SH-SY5Y (cell line): ENCODE measurements around the gene TRIO.

Experiments
- GATA2 ChIP-seq: IDR thresholded peaks from 2 replicates; pipeline ENCODE4 v1.6.1; 2011; ENCODE audit warnings: mild to moderate bottlenecking, low read depth, low read length
- GATA3 ChIP-seq: IDR thresholded peaks from 2 replicates; pipeline ENCODE4 v1.6.1; 2011; ENCODE audit warnings: low read depth, mild to moderate bottlenecking, low read length, moderate library complexity

TRIO gene

GRCh38 chr5:14319102-14319501 lies 176.0 kb downstream of the TRIO start:
- TF ChIP-seq GATA2: no peak
- no peak for TF ChIP-seq GATA3

- TF ChIP-seq GATA2 (no peak), GATA3 (no peak)
Measured at GRCh38 chr5:14321936-14322335, 178.8 kb downstream of the TRIO start.

GRCh38 chr5:14322437-14323187 lies 179.5 kb downstream of the TRIO start:
- no peak for TF ChIP-seq GATA3
- TF ChIP-seq GATA2: no peak

- TF ChIP-seq GATA2 (no peak), GATA3 (no peak)
Measured at GRCh38 chr5:14323466-14323865, 180.3 kb downstream of the TRIO start.

DNA sequence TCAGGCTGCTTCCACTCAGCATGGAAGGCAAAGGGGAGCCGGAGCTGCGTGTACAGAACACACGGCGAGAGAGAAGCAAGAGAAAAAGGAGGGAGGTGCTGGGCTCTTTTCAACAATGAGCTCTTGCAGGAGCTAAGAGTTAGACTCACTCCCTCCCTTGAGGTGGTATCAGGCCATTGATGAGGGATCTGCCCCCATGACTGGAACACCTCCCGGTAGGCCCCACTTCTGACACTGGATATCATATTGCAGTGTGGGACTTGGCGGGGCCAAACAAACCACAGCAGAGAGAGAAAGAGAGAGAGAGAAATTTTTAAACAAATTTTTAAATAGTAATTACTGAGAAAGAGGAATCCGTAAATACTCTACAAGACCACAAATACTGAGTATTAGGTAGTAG lies 182.2 kb downstream of the TRIO start:
- no peak for TF ChIP-seq GATA2

GRCh38 chr5:14326035-14326903 lies 183.1 kb downstream of the TRIO start:
- TF ChIP-seq GATA2 (no peak; the same call in 1 of the 2 replicates), GATA3 (no peak)

DNA sequence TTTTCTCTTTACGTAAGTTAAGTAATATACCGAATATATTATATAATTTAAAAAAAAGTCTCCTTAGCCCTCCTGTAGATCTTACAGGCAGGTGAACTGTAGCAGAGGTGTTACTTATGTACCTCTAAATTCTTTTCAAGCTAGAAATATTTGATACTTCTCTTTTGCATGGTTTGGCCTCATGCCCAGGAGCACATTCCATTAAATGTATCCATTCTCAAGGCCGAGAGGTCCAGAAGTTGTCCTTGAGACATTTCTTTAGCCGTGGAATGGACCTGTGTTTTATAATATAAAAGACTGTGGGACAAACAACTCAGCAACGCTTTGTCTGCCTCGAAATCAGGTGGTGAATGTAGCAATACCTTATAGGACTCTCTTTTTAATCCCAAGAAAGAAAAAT lies 184.5 kb downstream of the TRIO start:
- no peak for TF ChIP-seq GATA2
- TF ChIP-seq GATA3: no peak

DNA sequence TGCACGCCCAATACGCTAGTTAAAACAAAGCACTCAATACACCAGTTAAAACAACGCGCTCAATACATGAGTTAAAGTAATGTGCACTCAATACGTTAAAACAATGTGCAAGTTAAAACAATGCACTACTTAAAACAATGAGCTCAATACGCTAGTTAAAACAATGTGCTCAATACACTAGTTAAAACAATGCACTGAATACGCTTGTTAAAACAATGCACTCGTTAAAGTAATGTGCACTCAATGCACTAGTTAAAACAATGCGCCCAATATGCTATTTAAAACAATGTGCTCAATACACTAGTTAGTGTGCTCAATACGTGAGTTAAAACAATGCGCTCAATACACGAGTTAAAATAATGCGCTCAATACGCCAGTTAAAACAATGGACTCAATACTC lies 185.0 kb downstream of the TRIO start:
- no peak for TF ChIP-seq GATA3
- no peak for TF ChIP-seq GATA2

DNA sequence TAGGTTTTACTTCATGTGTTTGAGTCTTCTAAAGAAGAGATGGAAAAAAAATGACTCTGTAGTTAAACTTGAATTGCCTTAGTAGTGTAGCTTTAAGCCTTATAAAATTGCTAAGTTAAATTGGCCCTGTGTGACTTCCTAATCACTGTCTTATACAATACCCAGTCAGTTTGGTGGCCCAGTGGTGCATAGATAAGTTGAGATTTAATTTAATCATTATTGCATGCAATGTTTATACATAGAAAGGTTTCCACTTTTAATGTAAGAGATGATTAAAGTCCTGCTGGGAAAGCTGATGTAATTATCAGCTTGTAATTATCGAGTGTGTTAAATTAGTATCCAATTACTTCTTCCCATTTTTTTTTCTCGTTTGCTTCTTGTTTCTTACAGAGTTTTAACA lies 187.1 kb downstream of the TRIO start:
- TF ChIP-seq GATA2: no peak
- no peak for TF ChIP-seq GATA3

GRCh38 chr5:14330729-14331385 lies 187.7 kb downstream of the TRIO start:
- TF ChIP-seq GATA3 (no peak), GATA2 (no peak)

DNA sequence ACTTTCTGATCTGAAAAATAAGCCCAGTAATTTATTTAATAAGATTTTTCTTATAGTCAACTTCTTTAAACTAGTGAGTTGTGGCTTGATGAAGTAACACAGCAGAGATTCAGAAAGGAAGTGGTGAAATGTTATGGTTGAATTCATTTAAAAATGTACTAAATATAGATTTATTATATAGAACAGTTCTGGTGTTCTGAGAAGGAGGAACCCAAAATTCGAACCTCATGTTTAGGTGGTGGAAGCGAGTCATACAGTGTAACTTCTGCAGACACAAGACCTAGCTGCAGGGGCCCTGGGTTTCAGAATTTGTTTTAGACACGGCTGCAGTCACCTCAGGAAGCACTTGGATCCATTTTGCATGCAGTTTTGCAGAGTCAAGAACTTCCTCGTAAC lies 188.2 kb downstream of the TRIO start:
- TF ChIP-seq GATA2 (no peak), GATA3 (no peak)

DNA sequence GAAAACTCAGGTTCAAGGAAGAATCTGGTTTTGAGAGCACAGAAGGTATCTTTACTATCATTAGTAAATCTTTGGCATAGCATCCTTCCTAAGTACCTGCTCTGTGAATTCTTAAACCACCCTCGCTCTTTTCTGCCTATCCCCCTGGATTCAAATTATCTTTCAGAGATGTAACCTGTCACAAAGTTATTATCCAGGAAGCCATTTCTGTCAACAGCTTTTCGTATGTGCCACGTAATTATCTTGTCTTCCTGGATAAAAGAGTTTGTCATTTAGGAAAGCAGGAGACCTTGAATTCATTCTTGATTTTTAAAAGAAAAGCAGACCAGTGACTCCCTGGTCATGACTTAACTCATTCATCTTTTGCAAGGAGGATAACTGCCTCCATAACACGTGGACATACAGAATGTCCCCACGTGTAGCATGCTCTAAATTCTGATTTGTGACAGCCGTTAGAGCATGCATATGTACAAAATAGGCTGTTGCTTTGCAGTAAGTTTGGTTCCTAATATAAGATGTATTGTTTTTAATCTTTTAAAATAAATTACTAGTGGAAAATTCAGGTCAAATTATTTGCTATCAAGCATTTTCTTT lies 189.0 kb downstream of the TRIO start:
- TF ChIP-seq GATA2: no peak
- no peak for TF ChIP-seq GATA3

DNA sequence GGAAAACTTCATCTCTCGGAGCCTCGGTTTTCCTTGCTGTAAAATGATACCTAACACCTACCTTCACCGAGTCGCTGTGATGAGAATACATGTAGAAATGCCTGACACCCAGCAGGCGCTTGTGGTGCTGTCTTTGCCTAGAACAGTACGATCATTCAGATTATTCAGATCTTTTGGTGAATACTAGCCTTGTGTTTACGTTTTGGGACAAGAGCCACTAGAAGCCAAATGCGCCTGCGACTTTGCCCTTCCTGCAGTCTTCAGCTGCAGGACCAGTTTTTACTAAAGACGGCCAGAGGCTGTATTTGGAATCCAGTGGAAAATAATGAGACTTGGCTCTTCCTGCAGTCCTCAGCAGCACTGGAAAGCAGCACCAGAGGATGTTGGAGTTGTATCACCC lies 189.6 kb downstream of the TRIO start:
- TF ChIP-seq GATA3 (no peak), GATA2 (no peak)

DNA sequence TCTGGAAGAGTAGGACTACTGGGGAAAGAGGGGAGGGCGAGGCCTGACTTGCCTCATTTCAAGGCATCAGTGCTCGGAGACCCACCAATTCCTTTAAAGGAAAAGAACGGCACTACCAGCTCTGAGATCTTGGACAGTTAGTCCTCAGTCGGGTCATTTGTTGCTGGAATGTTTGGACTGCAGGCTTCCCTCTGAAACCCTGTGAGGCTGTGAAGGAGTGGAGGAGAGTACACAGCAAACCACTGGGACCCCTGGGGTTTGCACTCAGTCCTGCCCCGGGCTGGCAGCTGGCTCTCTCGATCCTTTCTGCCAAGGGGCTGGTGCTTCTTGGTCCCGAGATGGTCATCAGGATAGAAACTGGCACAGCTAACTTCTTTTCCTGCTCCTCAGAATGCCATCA lies 194.5 kb downstream of the TRIO start:
- TF ChIP-seq GATA2 (no peak), GATA3 (no peak)

DNA sequence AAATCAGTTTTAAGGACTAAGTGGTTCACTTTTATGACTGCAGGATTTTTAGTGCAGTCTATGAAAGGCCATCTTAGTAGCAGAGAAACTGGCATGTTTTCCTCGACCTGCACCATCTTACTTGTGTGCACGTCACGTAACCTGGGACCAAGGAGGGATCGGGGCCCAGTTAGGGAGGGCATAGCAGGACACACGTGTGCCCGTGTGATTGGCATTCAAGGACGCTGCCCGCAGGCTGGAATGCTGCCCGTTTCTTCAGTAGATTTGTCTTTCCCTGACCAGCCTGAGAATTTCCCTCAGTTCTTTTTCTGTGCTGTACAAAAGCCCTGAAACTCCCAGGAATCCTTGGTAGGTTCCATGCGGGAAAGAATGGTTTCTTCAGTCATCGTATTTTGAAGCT lies 196.3 kb downstream of the TRIO start:
- TF ChIP-seq GATA3 (no peak), GATA2 (no peak)
